IMR-90 (cell line): Measurements from ENCODE around the gene CDKL4. TPM values are rescaled to one million over a fixed set of nuclear protein-coding genes. Genes with fewer than 3 reads are reported as not detected.

Experiments used
- ATAC-seq: fragments of 200-7000 bp; cut with Tn5 transposase; 2 replicates; pipeline ENCODE4 v1.9.1; 2020; ENCODE audit warnings: low read depth, mild to moderate bottlenecking, moderate library complexity
- BruUV-seq: library from RNA; stranded (reverse); fragments of 400-500 nt; replicated peaks from 2 replicates; lab custom pipeline; 2021; lab: Mats Ljungman, UMichigan
- CTCF ChIA-PET: fragments of 300-600 bp; formaldehyde crosslinking; extraction: SDS; loops from one replicate; lab custom pipeline; 2021; ENCODE audit warnings: antibody characterized with exemption; lab: Yijun Ruan, JAX
- POLR2A ChIA-PET: fragments of 300-600 bp; sonication (Branson Sonifier 250); formaldehyde crosslinking; loops from one replicate; lab custom pipeline; 2022; ENCODE audit warnings: antibody characterized with exemption; ENCODE audit not compliant: unreplicated experiment; lab: Charles Lee
- DNase-seq: peaks from one replicate; pipeline ENCODE4 v3.0.0; 2013
- H2AFZ ChIP-seq: replicated peaks from 2 replicates; pipeline ENCODE3; 2013; ENCODE audit warnings: low read length, mild to moderate bottlenecking; ENCODE audit not compliant: poor library complexity
- H2AK5ac ChIP-seq: 2 replicates; pipeline ENCODE4 v1.6.1; 2013; ENCODE audit warnings: low read depth, low read length, inconsistent platforms
- H2AK9ac ChIP-seq: replicated peaks from 2 replicates; pipeline ENCODE3; 2013; ENCODE audit warnings: mild to moderate bottlenecking, low read depth, low read length, moderate library complexity; ENCODE audit not compliant: poor library complexity
- H2BK120ac ChIP-seq: 2 replicates; pipeline ENCODE4 v1.6.1; 2013; ENCODE audit warnings: low read depth, low read length, inconsistent platforms
- H2BK15ac ChIP-seq: 3 replicates; pipeline ENCODE4 v1.6.1; 2013; ENCODE audit warnings: low read depth, low read length, inconsistent platforms
- H2BK20ac ChIP-seq: 2 replicates; pipeline ENCODE4 v1.6.1; 2013; ENCODE audit warnings: low read depth, mild to moderate bottlenecking, inconsistent platforms, low read length, moderate library complexity
- H2BK5ac ChIP-seq: 2 replicates; pipeline ENCODE4 v1.6.1; 2013; ENCODE audit warnings: mild to moderate bottlenecking, low read depth, low read length, inconsistent platforms; ENCODE audit not compliant: poor library complexity, severe bottlenecking
- H3K14ac ChIP-seq: replicated peaks from 2 replicates; pipeline ENCODE4 v1.6.1; 2013; ENCODE audit warnings: low read depth, low read length, inconsistent platforms
- H3K18ac ChIP-seq: 2 replicates; pipeline ENCODE4 v1.6.1; 2013; ENCODE audit warnings: low read depth, low read length, control low read depth
- H3K23ac ChIP-seq: 2 replicates; pipeline ENCODE4 v1.6.1; 2013; ENCODE audit warnings: low read depth, low read length, inconsistent platforms
- H3K27ac ChIP-seq: 2 replicates; pipeline ENCODE4 v1.5.1; 2013; ENCODE audit warnings: mild to moderate bottlenecking, control low read depth, low read length; ENCODE audit not compliant: insufficient read depth
- H3K27me3 ChIP-seq: 2 replicates; pipeline ENCODE4 v1.6.1; 2013; ENCODE audit warnings: low read length; ENCODE audit not compliant: control insufficient read depth, insufficient read depth
- H3K36me3 ChIP-seq: 2 replicates; pipeline ENCODE4 v1.6.1; 2013; ENCODE audit warnings: low read length, mixed read lengths; ENCODE audit not compliant: control insufficient read depth, insufficient read depth
- H3K4ac ChIP-seq: 2 replicates; pipeline ENCODE4 v1.6.1; 2013; ENCODE audit warnings: low read depth, low read length, inconsistent platforms
- H3K4me1 ChIP-seq: 2 replicates; pipeline ENCODE4 v1.6.1; 2013; ENCODE audit warnings: low read length, mixed read lengths; ENCODE audit not compliant: control insufficient read depth, insufficient read depth
- H3K4me2 ChIP-seq: 2 replicates; pipeline ENCODE4 v1.6.1; 2013; ENCODE audit warnings: low read depth, mild to moderate bottlenecking, control low read depth, low read length, moderate library complexity
- H3K4me3 ChIP-seq: 2 replicates; pipeline ENCODE4 v1.5.1; 2013; ENCODE audit warnings: low read depth, mild to moderate bottlenecking, control low read depth, low read length, moderate library complexity; ENCODE audit not compliant: insufficient read depth
- H3K56ac ChIP-seq: 2 replicates; pipeline ENCODE4 v1.6.1; 2013; ENCODE audit warnings: low read length, inconsistent platforms; ENCODE audit not compliant: insufficient read depth; ENCODE audit errors: extremely low read depth
- H3K79me1 ChIP-seq, 2 experiments: 2 replicates each; pipeline ENCODE4 v1.6.1; 2013; ENCODE audit warnings: low read length in 2 of 2, inconsistent platforms in 1 of 2, low read depth in 1 of 2
- H3K9ac ChIP-seq: 2 replicates; pipeline ENCODE4 v1.6.1; 2013; ENCODE audit warnings: low read depth, low read length, control low read depth
- H3K9me1 ChIP-seq: 2 replicates; pipeline ENCODE4 v1.6.1; 2013; ENCODE audit warnings: low read length, inconsistent platforms; ENCODE audit not compliant: insufficient read depth
- H3K9me3 ChIP-seq: 2 replicates; pipeline ENCODE4 v1.6.1; 2013; ENCODE audit warnings: low read length; ENCODE audit not compliant: control insufficient read depth, insufficient read depth
- H4K20me1 ChIP-seq: 2 replicates; pipeline ENCODE4 v1.6.1; 2013; ENCODE audit warnings: low read length, inconsistent platforms; ENCODE audit not compliant: insufficient read depth
- H4K5ac ChIP-seq: 2 replicates; pipeline ENCODE4 v1.6.1; 2013; ENCODE audit warnings: mild to moderate bottlenecking, low read depth, low read length, control low read depth
- H4K8ac ChIP-seq, 2 experiments: 2 replicates each; pipeline ENCODE4 v1.6.1; 2013; ENCODE audit warnings: low read depth in 2 of 2, low read length in 2 of 2, control low read depth in 1 of 2, inconsistent platforms in 1 of 2
- H4K91ac ChIP-seq: 2 replicates; pipeline ENCODE4 v1.6.1; 2013; ENCODE audit warnings: low read depth, low read length, inconsistent platforms; ENCODE audit not compliant: insufficient read depth
- BHLHE40 ChIP-seq: fragments of 150-350 bp; IDR thresholded peaks from 2 replicates; pipeline ENCODE4 v1.6.1; 2016; ENCODE audit warnings: mild to moderate bottlenecking, low read depth, low read length
- CEBPB ChIP-seq: IDR thresholded peaks from 2 replicates; pipeline ENCODE4 v1.6.1; 2012; ENCODE audit warnings: low read depth, low read length, improper control_type of control experiment
- CHD1 ChIP-seq: IDR thresholded peaks from 2 replicates; pipeline ENCODE4 v1.6.1; 2012; ENCODE audit warnings: low read depth, low read length, improper control_type of control experiment
- CTCF ChIP-seq: conservative IDR thresholded peaks from 2 replicates; pipeline ENCODE4 v1.5.1; 2012; ENCODE audit warnings: mild to moderate bottlenecking, low read depth, low read length, improper control_type of control experiment
- ELK1 ChIP-seq: fragments of 150-350 bp; IDR thresholded peaks from 2 replicates; pipeline ENCODE4 v1.6.1; 2016; ENCODE audit warnings: low read depth, mild to moderate bottlenecking, low read length, moderate library complexity, borderline replicate concordance
- FOS ChIP-seq: fragments of 150-350 bp; IDR thresholded peaks from 2 replicates; pipeline ENCODE4 v1.6.1; 2016; ENCODE audit warnings: low read depth, low read length
- MAFK ChIP-seq: IDR thresholded peaks from 2 replicates; pipeline ENCODE4 v1.6.1; 2012; ENCODE audit warnings: low read depth, low read length, improper control_type of control experiment
- MAZ ChIP-seq: IDR thresholded peaks from 2 replicates; pipeline ENCODE4 v1.6.1; 2012; ENCODE audit warnings: low read depth, mild to moderate bottlenecking, low read length, improper control_type of control experiment, moderate library complexity, borderline replicate concordance
- MXI1 ChIP-seq: IDR thresholded peaks from 2 replicates; pipeline ENCODE4 v1.6.1; 2012; ENCODE audit warnings: low read depth, mild to moderate bottlenecking, low read length, moderate library complexity, borderline replicate concordance
- NFE2L2 ChIP-seq: fragments of 150-350 bp; IDR thresholded peaks from 2 replicates; pipeline ENCODE4 v1.6.1; 2016; ENCODE audit warnings: low read depth, mild to moderate bottlenecking, low read length
- POLR2A ChIP-seq: IDR thresholded peaks from 2 replicates; pipeline ENCODE4 v1.6.1; 2012; ENCODE audit warnings: mild to moderate bottlenecking, low read depth, low read length
- RAD21 ChIP-seq: IDR thresholded peaks from 2 replicates; pipeline ENCODE4 v1.6.1; 2012; ENCODE audit warnings: low read length, improper control_type of control experiment
- RCOR1 ChIP-seq: IDR thresholded peaks from 2 replicates; pipeline ENCODE4 v1.6.1; 2012; ENCODE audit warnings: mild to moderate bottlenecking, low read length, improper control_type of control experiment; ENCODE audit not compliant: insufficient replicate concordance
- RFX5 ChIP-seq: IDR thresholded peaks from 2 replicates; pipeline ENCODE4 v1.8.0; 2012; ENCODE audit warnings: low read depth, mild to moderate bottlenecking, low read length, moderate library complexity
- SMC3 ChIP-seq: fragments of 150-350 bp; IDR thresholded peaks from 2 replicates; pipeline ENCODE4 v1.6.1; 2016; ENCODE audit warnings: low read depth, mild to moderate bottlenecking, antibody characterized with exemption, low read length, moderate library complexity
- USF2 ChIP-seq: fragments of 150-350 bp; IDR thresholded peaks from 2 replicates; pipeline ENCODE4 v1.6.1; 2017; ENCODE audit warnings: mild to moderate bottlenecking, antibody characterized with exemption, low read length, low read depth
- WGBS, 2 experiments: methylation state at CpG; one replicate each; pipeline versions ENCODE4 v1.1.5 to v1.1.7; 2013; ENCODE audit warnings: missing lambda C conversion rate in 2 of 2; ENCODE audit not compliant: insufficient read length in 1 of 2; ENCODE audit errors: extremely low coverage in 2 of 2; 5-methylcytosine and 5-hydroxymethylcytosine counted together
- dilution Hi-C: fragments of 300-500 bp; cut with HindIII; formaldehyde crosslinking; loops from one replicate; pipeline ENCODE4 v1.14.3; 2018; ENCODE audit warnings: low sequenced_read_pairs; ENCODE audit not compliant: unreplicated experiment
- in situ Hi-C: fragments of 300-500 bp; cut with MboI; formaldehyde crosslinking; loops from 3 replicates; pipeline ENCODE4 v1.14.3; 2019; ENCODE audit warnings: low sequenced_read_pairs, inconsistent platforms, mixed read lengths
- intact Hi-C: fragments of 100-400 bp; cut with micrococcal nuclease; formaldehyde crosslinking; loops from 2 replicates; pipeline ENCODE4 v1.10.0; 2022
- polyA plus RNA-seq, 3 experiments: library from polyadenylated mRNA; depleted of rRNA; stranded (reverse); fragments of >200 nt; gene quantifications; 2 replicates each; pipeline ENCODE4 v1.2.3, GENCODE V29; 2012; ENCODE audit warnings: low replicate concordance in 1 of 3
- total RNA-seq: library from RNA; depleted of rRNA; stranded (reverse); fragments of >200 nt; gene quantifications from 2 replicates; pipeline ENCODE4 v1.2.3, GENCODE V29; 2012

Gene CDKL4
- total and polyA plus RNA-seq, 2 of the 4 experiments (the other 2 are of a cell fraction), result not detected

- Histone ChIP-seq H3K9me1 (peaks cover 4% of the 10 kb centered on the region; the same call in 1 of the 2 replicates), H3K36me3 (peaks cover 38% of the 10 kb centered on the region), H3K9ac (no peak overlapping the region), H2AK9ac (no peak overlapping the region), H4K91ac (no peak overlapping the region), H3K4me3 (no peak overlapping the region), H3K18ac (no peak overlapping the region), H4K20me1 (no peaks in the 10 kb centered on the region), H3K4me1 (peaks cover 2% of the 10 kb centered on the region; the same call in 1 of the 2 replicates), H3K14ac (no peak overlapping the region), H2AK5ac (no peak overlapping the region), H4K5ac (no peak overlapping the region), H3K23ac (no peak overlapping the region), H3K79me1 (peaks cover 8 to 12% of the 10 kb centered on the region in 2 experiments; a peak in 2 of 4 replicates), H2BK15ac (no peak overlapping the region), H2BK20ac (no peak overlapping the region), H3K56ac (no peak overlapping the region), H2BK5ac (no peak overlapping the region), H3K4ac (no peak overlapping the region), H3K9me3 (no peaks in the 10 kb centered on the region), H4K8ac (no peak overlapping the region), H3K27ac (no peak overlapping the region), H3K4me2 (no peak overlapping the region), H3K27me3 (no peaks in the 10 kb centered on the region), H2BK120ac (no peak overlapping the region), H2AFZ (no peak overlapping the region)
- DNase-seq (no peak), ATAC-seq (no peak)
- dilution Hi-C loops (no loop called here), intact Hi-C loops (loop anchor here (10.0 kb wide), 1 partner anchor 411 kb away; no protein-coding TSS in a partner anchor), in situ Hi-C loops (no loop called here)
- BruUV-seq, result no TSS peak
- ChIA-PET CTCF (interaction anchor here (1.0 kb wide), 1 partner anchor 11 kb away, joined by 3 read pairs; no protein-coding TSS in a partner anchor), POLR2A (no interaction called here)
- WGBS, 2 experiments, result no CpG with 5 or more reads among the region's 1 CpG
- TF ChIP-seq CTCF (no peak), RAD21 (no peak), USF2 (no peak), POLR2A (no peak), CHD1 (no peak), SMC3 (no peak), RCOR1 (no peak), BHLHE40 (no peak), NFE2L2 (no peak), MXI1 (no peak), FOS (no peak), MAZ (no peak), MAFK (no peak), RFX5 (no peak), CEBPB (no peak), ELK1 (no peak)
These were observed 39.8 kb upstream of the CDKL4 start for GRCh38 chr2:39283561-39283960.
